Nephron progenitor cell (in vitro differentiated cells): ENCODE measurements around the gene ATRNL1.

Experiments used
- DNase-seq: peaks from one replicate; pipeline ENCODE4 v3.0.0; 2021
- H3K27ac Mint-ChIP-seq: 2 replicates; pipeline ENCODE4 v1.8.0; 2021; ENCODE audit warnings: mild to moderate bottlenecking, moderate library complexity, mixed read lengths
- H3K27me3 Mint-ChIP-seq: 2 replicates; pipeline ENCODE4 v1.8.0; 2021; ENCODE audit warnings: mild to moderate bottlenecking, low read depth, mixed read lengths; ENCODE audit not compliant: poor library complexity
- H3K36me3 Mint-ChIP-seq: 2 replicates; pipeline ENCODE4 v1.8.0; 2021; ENCODE audit warnings: low read depth, mixed read lengths
- H3K4me1 Mint-ChIP-seq: 2 replicates; pipeline ENCODE4 v1.8.0; 2021; ENCODE audit warnings: mixed read lengths
- H3K4me3 Mint-ChIP-seq: 2 replicates; pipeline ENCODE4 v1.8.0; 2021; ENCODE audit warnings: mild to moderate bottlenecking, moderate library complexity, mixed read lengths
- H3K9me3 Mint-ChIP-seq: 2 replicates; pipeline ENCODE4 v1.8.0; 2021; ENCODE audit warnings: mild to moderate bottlenecking, moderate library complexity, mixed read lengths
- CTCF ChIP-seq: fragments of 200-600 bp; sonication (generic); IDR thresholded peaks from 2 replicates; pipeline ENCODE4 v1.5.0; 2021; ENCODE audit warnings: antibody characterized with exemption

The ATRNL1 gene

DNA sequence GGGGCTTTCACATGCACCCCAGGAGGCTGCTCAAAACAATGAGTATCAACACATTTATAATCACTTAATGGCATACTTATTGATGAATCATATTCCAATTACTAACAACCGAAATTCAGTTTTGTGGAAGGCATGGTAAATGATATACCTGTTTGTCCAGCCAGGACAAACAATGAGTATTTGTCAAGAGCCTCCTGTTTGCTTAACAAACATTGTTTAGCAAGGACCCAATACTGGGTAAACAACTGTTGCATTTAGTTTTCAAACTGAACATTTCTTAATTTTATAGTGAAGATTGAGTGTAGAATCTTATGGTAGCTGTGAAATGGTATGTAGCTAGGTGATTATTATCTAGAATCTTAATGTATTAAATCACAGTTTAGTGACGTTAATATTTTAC is 473.7 kb downstream of the ATRNL1 start:
- Mint-ChIP-seq H3K9me3 (no peaks in the 10 kb centered on the region), H3K36me3 (no peaks in the 10 kb centered on the region), H3K27me3 (no peaks in the 10 kb centered on the region), H3K4me3 (no peak overlapping the region), H3K4me1 (no peaks in the 10 kb centered on the region), H3K27ac (no peak overlapping the region)
- no peak for TF ChIP-seq CTCF
- no peak for DNase-seq

GRCh38 chr10:115572740-115573455 is 479.7 kb downstream of the ATRNL1 start:
- peaks cover 7% of the 10 kb centered on the region for H3K9me3 Mint-ChIP-seq
- no peaks in the 10 kb centered on the region for H3K36me3 Mint-ChIP-seq
- H3K4me3 Mint-ChIP-seq = no peak overlapping the region
- peak; percentile 17 for DNase-seq
- peaks cover 4% of the 10 kb centered on the region for H3K27me3 Mint-ChIP-seq
- peak; percentile 33 for TF ChIP-seq CTCF
- no peak overlapping the region for H3K27ac Mint-ChIP-seq
- H3K4me1 Mint-ChIP-seq = no peaks in the 10 kb centered on the region

DNA sequence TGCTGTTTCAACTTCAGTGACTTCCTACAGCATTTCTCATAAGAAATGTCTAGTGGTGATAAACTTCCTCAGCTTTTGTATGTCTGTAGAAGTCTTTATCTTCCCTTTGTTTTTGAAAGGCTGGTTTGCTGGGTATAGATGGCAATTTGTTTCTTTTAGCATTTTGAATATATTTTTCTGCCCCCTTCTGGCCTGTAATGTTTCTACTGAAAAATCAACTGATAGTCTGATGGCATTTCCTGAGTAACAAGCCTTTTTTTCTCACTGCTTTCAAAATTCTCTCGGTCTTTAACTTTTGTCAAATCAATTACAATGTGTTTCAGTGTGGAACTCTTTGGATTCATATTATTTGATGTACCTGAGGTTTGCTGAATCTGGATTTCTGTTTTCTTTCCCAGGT is 487.1 kb downstream of the ATRNL1 start:
- TF ChIP-seq CTCF = no peak
- Mint-ChIP-seq H3K4me1 (no peaks in the 10 kb centered on the region), H3K9me3 (peaks cover 34% of the 10 kb centered on the region), H3K27me3 (no peaks in the 10 kb centered on the region), H3K36me3 (no peaks in the 10 kb centered on the region), H3K27ac (no peak overlapping the region), H3K4me3 (no peak overlapping the region)
- no peak for DNase-seq

DNA sequence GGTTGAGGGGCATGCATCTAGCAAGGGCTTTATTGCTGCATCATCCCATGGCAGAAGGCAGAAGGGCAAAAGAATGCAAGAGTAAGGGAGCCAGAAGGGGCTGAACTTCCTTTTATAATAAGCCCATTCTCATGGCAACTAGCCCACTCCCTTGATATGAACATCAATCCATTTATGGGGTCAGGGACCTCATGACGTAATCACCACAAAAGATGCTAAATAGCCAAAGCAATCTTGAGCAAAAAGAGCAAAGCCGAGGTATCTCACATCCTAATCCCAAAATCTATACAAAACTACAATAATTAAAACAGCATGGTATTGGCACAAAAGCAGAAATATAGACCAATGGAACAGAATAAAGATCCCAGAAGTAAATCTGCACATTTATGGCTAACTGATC is 499.9 kb downstream of the ATRNL1 start:
- Mint-ChIP-seq H3K4me1 (no peaks in the 10 kb centered on the region), H3K27me3 (no peaks in the 10 kb centered on the region), H3K4me3 (no peak overlapping the region), H3K36me3 (peaks cover 23% of the 10 kb centered on the region), H3K9me3 (peaks cover 26% of the 10 kb centered on the region), H3K27ac (no peak overlapping the region)
- no peak for DNase-seq
- TF ChIP-seq CTCF = no peak

DNA sequence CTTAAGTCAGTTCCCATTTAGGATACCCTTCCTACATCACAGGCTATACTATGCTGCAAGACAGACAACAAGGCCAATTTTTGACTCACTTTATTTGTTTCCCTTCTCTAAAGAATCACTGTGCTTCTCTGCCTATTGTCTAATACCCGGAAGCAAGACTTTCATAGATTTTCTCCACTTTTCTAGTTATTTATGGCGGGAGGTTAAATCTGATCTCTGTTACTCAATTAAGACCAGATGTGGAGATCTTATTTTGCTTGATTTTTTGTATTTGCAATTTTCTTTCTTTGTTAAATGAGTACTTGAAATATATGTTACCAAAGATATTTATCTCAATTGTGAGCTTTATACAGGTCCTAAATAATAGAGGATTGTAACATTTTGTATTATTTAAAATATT is 511.5 kb downstream of the ATRNL1 start:
- H3K9me3 Mint-ChIP-seq = no peaks in the 10 kb centered on the region
- no peak for DNase-seq
- peak overlapping the region; percentile 37 for H3K27ac Mint-ChIP-seq
- H3K27me3 Mint-ChIP-seq = no peaks in the 10 kb centered on the region
- no peak overlapping the region for H3K4me3 Mint-ChIP-seq
- TF ChIP-seq CTCF = no peak
- H3K36me3 Mint-ChIP-seq = no peaks in the 10 kb centered on the region
- no peaks in the 10 kb centered on the region for H3K4me1 Mint-ChIP-seq

DNA sequence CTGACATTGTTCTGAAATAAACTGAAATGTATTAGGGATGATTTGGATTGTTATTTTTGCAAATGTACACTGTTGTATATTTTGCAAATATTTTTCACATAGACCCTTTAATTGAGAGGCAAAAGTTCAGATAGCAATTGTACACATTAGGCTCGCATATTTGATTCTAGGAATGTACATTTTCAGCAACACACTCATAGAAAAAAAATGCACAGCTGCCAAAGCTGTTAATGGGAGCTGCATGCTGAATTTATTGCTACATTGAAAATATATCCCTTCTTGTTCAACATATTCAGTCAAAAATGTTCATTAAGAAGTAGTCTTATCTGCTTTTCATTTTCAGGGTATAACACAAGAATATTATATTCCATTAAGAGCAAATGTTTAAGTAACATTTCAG is 512.9 kb downstream of the ATRNL1 start:
- H3K9me3 Mint-ChIP-seq = no peaks in the 10 kb centered on the region
- H3K4me1 Mint-ChIP-seq = no peaks in the 10 kb centered on the region
- H3K4me3 Mint-ChIP-seq = no peak overlapping the region
- TF ChIP-seq CTCF = no peak
- H3K27ac Mint-ChIP-seq = no peak overlapping the region
- no peaks in the 10 kb centered on the region for H3K36me3 Mint-ChIP-seq
- DNase-seq = no peak
- no peaks in the 10 kb centered on the region for H3K27me3 Mint-ChIP-seq
